Activated CD4-positive, alpha-beta T cell treated with anti-CD3 and anti-CD28 coated beads for 24 hours (primary cell): Measurements from ENCODE around the gene ABHD16B.
A peak's percentile ranks its signal among the peaks of the same experiment; 100 is the strongest.
"Not testable (repeated sequence)": the region's sequence is repeated elsewhere in the genome, so short reads cannot be mapped to it uniquely, and the experiment has no call there.

ENCODE experiments used
- DNase-seq, 2 donors: peaks; one replicate each; pipeline ENCODE4 v3.0.0-alpha.2; 2020; ENCODE audit warnings: low read depth in 2 of 2

ABHD16B gene

GRCh38 chr20:63855363-63856097, 5.8 kb upstream of the ABHD16B start:
- no peak for DNase-seq

GRCh38 chr20:63856098-63856511, 5.2 kb upstream of the ABHD16B start:
- DNase-seq = no peak

DNA sequence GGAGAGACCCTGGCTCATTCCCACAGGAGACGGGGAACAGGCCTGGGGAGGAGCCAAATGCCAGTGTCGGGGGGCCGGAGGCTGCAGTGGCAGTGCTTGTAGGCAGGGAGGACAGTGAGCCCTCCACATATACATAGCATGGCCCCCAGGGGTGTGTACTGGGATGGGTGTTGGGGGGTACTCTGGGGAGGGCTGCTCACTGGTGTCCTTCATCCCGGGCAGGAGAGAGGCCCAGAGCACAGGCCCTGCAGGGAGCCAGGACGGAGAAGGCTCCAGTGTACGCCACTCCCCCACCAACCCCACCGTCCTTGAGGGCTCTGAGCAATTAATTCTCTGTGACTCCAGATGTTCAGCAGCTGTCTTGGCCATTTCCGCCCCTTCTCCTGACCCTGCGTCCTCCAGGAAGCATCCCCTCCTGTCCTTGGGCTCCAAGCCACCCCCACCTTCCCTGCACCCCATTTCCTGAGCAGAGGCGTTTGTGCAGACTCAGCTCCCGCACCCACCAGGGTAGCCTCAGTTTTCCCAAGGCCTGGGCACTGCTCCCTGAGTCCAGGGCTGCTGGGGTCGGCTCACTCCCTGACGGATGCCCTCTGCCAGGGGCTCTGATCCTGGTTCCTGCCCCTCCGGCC, 3.4 kb upstream of the ABHD16B start:
- DNase-seq = no peak

DNA sequence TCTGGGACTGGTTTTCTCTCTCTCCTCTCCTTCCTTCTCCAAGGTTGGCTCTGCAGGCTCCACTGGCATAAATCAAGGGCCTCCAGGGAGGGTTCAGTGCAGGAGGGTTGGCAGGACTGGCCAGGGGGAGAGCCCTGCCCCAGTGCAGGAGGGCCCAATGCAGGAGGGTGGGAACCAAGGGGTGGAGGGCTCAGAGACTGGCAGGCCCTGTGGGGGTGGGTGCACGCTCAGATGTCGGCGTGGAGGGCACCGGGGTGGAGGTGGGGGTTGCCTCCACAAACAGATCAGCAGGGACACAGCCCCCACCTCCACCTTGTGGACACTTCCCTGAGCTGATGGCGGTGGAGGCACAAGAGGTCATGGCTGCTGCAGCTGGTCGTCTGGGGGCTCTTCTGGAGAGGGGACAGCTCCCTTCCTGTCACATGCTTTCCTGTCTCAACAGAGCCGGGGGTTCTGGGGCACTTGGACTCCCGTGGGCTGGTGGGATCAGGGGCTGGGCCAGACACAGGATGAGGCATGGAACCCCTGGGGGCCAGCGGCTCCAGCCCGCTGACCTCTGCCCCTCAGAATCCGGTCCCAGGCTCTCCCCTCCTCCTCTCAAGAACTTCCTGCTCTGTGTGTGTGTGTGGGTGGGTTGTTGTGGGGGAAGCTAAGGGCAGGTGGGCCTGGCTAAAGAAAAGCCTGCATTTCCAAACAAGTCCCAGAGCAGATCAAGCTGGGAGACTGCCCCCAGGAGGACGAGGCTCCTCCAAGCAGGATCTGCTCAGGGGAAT, 2.7 kb upstream of the ABHD16B start:
- no peak for DNase-seq

DNA sequence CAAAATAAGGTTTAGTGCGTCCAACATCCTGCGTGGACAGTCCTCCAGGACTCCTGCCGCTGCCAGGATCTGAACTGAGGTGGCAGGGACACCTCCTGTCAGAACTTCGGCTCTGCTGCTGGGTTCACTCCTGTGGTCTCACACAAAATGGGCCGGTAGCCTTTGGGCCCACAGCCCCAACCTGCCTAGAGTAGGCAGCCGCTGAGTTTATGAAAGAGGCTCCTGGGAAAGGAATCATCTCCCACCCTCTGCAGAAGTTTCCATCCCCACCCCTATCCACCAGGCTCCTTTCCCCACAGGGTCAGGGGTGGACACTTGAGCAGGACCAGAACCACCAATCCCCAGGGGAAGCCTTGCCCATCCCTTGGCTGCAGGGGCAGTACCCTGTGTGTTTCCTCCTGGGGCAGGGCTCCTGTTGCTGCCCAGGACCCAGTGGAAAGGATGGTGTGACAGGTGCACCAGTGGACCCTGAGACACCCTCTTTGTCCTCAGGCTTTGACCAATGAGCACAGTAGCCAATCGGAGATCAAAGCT, 2.1 kb upstream of the ABHD16B start:
- no peak for DNase-seq

DNA sequence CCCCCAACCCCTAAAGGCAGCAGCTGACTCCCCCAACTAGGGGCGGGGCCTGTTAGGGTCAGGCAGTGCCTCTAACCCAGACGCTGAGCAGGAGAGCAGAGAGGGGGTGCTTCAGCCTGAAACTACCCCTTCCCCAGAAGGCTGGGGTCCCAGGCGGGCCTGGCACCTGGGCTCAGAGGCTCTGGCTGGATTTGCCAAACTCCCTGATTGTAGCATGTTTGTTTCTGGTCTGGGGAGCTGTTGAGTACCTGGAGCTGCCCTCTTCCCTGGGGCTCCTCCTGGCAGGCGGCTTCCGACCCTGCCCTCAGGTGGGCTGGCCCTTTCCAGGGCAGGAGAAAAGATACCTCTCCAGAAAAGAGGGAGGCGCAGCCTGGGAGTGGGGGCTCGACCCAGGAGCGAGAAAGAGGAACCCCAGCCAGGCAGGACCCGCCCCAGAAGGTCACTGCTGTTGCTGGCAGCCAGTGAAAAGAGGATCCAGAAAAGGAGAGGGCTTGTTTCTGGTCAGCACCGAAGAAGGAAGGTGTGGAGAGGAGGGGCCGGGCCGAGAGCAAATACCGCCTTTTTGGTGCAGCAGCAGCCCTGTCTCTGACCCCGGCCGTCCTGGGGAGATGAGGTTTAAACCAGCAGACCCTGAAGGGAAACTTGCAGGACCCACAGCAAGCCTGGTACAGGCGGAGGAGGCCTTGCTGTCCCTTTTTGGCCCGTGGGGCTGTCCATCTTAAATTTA, 810 bp upstream of the ABHD16B start:
- no peak for DNase-seq

DNA sequence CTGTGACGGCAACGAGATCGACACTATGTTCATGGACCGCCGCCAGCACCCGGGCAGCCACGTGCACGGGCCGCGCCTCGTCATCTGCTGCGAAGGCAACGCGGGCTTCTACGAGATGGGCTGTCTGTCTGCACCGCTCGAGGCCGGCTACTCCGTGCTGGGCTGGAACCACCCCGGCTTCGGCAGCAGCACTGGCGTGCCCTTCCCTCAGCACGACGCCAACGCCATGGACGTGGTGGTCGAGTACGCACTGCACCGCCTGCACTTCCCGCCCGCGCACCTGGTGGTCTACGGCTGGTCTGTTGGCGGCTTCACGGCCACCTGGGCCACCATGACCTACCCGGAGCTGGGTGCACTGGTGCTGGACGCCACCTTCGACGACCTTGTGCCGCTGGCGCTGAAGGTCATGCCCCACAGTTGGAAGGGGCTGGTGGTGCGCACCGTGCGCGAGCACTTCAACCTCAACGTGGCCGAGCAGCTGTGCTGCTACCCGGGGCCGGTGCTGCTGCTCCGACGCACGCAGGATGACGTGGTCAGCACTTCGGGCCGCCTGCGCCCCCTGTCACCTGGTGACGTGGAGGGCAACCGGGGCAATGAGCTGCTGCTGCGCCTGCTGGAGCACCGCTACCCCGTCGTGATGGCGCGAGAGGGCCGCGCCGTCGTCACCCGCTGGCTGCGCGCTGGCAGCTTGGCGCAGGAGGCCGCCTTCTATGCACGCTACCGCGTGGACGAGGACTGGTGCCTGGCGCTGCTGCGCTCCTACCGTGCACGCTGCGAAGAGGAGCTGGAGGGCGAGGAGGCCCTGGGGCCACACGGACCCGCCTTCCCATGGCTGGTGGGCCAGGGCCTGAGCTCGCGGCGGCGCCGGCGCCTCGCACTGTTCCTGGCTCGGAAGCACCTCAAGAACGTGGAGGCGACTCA, 943 bp downstream of the ABHD16B start:
- DNase-seq = no peak

DNA sequence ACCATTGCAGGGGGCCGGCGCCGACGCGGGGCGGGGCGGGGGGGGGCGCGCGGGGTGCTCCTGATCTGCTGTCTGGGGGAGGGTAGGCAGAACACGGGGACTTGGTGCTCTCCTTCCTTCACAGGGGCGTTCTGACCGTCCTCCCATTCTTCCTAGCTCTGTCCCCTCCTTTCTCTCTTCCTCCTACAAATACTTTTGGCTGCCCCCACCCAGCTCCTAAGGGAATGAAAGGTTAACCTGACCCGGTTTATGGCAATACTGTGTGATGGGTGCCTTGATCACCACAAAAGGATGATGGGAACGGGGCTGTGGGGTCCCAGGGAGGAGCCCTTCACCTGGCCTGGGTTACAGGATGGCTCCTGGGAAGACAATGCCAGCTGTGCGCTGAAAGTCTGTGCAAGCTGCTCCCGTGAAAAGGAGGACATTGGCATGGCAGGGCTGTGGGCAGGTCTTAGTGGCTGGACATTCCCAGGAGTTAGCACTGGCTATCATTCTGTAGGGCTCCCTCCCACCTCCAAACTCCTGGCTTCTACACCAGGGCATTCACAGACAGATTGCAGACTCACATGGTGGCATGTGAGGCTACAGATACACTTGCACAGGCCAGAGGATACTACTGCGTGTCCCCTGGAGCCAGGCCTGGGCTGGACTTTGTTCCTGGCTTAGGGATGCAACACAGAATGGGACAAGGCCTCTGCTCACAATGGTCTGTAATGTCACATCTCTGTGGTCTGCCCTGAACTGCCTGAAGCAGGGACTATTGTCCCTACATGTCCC, 1.9 kb downstream of the ABHD16B start:
- no peak for DNase-seq

GRCh38 chr20:63863798-63864544, 2.7 kb downstream of the ABHD16B start:
- DNase-seq = peak; percentile 49 to 63

GRCh38 chr20:63864545-63864977, 3.3 kb downstream of the ABHD16B start:
- no peak for DNase-seq

- DNase-seq = peak; percentile 96 to 97
These were observed 3.8 kb downstream of the ABHD16B start, which contains the start of gene TPD52L2 for GRCh38 chr20:63864978-63865640. TSS of gene TPD52L2 (plus strand) at chr20:63865270. CDS start at chr20:63865366, 96 bp downstream.

- DNase-seq = not testable (repeated sequence)
These were observed 5.7 kb downstream of the ABHD16B start for GRCh38 chr20:63867042-63867441.

GRCh38 chr20:63868264-63868663, 7.0 kb downstream of the ABHD16B start:
- no peak for DNase-seq

DNA sequence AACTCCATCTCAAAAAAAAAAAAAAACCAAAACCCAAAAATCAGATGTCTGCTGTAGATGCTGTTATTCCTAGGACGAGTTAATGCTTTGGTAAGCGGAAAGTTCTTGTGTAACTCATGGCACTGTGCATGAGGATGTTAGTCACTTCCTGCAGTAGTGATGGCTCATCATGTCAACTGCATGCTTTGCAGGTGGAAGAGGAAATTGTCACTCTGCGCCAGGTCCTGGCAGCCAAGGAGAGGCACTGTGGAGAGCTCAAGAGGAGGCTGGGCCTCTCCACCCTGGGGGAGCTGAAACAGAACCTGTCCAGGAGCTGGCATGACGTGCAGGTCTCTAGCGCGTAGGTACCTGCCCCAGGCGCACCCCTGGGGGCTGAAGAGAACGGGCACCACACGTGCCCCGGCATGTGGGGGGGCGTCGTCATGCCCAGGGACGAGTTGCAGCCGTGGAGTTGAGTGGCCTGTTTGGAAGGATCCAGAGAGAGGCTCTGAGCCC, 12.2 kb downstream of the ABHD16B start:
- peak in 1 of 2 donors; percentile 28 for DNase-seq

GRCh38 chr20:63874241-63874640, 12.9 kb downstream of the ABHD16B start:
- not testable (repeated sequence) for DNase-seq

DNA sequence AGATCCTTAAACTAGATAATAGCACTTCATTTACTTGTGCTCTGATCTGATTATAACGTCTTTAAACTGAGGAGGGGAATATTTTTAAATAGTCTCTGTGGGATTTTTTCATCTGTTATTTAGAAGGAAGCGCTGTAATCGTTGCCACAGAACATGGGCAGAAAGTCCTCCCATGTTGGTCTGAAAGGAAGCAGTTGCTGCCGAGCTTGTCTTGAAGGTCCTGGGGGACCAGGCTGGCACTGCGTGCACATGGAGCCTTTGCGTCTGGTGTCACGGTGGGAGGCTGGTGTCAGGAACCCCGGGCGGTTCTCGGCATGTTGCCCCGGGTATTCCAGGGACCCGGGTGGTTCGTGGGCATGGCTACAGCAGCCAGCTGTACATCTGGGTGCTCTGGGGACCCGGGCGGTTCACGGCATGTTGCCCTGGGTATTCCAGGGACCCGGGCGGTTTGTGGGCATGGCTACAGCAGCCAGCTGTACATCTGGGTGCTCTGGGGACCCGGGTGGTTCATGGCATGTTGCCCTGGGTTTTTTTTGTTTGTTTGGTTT, 15.3 kb downstream of the ABHD16B start:
- no peak for DNase-seq

DNA sequence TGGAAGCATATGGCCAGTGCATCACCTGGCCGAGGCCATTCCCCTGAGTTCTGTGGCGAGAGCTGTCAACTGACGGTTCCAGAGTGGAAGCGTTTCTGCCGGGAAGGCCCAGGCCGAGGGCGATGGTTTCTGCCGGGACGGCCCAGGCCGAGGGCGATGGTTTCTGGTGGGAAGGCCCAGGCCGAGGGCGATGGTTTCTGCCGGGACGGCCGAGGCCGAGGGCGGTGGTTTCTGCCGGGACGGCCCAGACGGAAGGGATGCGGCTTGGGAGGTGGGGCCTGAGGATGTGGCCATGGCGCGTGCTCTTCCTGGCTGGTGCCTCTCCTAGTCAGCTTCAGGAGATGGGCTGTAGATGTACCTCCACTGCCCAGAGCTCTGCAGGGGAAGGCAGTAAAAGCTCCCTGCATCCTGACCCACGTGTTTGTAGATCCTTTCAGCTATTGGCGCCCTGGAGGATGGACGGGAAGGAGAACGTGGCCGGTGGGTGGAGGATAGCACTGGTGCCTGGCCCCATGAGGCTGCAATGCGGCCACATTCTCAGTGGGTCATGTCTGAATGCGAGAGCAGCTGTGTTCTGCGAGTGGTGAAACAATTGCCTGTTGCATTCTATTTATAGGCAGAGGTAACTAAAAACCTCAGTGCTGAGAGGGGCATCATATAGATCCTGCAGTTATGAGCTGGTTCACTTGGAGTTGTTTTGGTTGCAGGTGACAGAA, 16.6 kb downstream of the ABHD16B start:
- DNase-seq = no peak
